ENCODE measurements around the gene LRP5. TPM values are rescaled to one million over a fixed set of nuclear protein-coding genes. Genes with fewer than 3 reads are reported as not detected.

The LRP5 gene
- total RNA-seq, 4 donors from 2014 or later = 27.3 to 60.1 (median 35.0) TPM

DNA sequence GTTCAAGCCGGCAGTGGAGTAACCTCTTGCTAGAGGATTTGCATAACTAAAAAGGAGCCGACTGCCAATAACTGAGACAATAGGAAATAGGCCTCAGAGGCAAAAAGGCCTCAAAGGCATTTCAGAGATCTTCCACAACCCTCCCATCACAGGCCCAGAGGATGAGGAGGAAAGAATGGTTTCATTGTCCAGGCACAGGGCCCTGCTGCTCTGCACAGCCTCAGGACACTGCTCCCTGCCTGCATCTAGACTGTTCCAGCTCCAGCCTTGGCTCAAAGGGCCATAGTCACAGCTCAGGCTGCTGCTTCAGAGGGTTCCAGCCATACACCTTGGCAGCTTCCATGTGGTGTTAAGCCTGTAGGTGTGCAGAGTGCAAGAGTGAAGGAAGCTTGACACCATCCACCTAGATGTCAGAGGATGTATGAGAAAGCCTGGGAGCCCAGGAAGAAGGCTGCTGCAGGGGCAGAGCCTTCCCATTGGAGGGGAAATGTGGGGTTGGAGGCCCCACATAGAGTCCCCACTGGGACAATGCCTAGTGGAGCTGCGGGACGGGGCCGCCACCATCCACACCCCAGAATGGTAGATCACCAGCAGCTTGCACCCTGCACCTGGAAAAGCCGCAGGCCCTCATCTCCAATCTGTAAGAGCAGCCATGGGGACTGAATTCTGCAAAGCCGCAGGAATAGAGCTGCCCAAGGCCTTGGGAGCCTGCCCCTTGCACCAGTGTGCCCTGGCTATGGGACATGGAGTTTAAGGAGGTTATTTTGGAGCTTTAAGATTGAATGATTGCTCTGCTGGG lies 8.2 kb upstream of the LRP5 start:
- no peaks in the 10 kb centered on the region for H3K36me3 ChIP-seq
- TF ChIP-seq, protein P1, sequence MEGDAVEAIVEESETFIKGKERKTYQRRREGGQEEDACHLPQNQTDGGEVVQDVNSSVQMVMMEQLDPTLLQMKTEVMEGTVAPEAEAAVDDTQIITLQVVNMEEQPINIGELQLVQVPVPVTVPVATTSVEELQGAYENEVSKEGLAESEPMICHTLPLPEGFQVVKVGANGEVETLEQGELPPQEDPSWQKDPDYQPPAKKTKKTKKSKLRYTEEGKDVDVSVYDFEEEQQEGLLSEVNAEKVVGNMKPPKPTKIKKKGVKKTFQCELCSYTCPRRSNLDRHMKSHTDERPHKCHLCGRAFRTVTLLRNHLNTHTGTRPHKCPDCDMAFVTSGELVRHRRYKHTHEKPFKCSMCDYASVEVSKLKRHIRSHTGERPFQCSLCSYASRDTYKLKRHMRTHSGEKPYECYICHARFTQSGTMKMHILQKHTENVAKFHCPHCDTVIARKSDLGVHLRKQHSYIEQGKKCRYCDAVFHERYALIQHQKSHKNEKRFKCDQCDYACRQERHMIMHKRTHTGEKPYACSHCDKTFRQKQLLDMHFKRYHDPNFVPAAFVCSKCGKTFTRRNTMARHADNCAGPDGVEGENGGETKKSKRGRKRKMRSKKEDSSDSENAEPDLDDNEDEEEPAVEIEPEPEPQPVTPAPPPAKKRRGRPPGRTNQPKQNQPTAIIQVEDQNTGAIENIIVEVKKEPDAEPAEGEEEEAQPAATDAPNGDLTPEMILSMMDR (IDR thresholded peaks at IDR 0.05) = no peak
- TF ChIP-seq EP300 (IDR thresholded peaks at IDR 0.05) (no peak), POLR2A (IDR thresholded peaks at IDR 0.05) (no peak), POLR2AphosphoS5 (IDR thresholded peaks at IDR 0.05) (no peak)
- H3K27me3 ChIP-seq = no peaks in the 10 kb centered on the region
- H3K4me1 ChIP-seq = peaks cover 4% of the 10 kb centered on the region
- DNase-seq (ENCODE audit: low spot score in 2 of 2) = no peak
- H3K4me3 ChIP-seq = no peak overlapping the region
- WGBS = 87% methylated on average over 3 of the region's 7 CpGs
- H3K27ac ChIP-seq = no peak overlapping the region
- H3K9me3 ChIP-seq = no peaks in the 10 kb centered on the region

DNA sequence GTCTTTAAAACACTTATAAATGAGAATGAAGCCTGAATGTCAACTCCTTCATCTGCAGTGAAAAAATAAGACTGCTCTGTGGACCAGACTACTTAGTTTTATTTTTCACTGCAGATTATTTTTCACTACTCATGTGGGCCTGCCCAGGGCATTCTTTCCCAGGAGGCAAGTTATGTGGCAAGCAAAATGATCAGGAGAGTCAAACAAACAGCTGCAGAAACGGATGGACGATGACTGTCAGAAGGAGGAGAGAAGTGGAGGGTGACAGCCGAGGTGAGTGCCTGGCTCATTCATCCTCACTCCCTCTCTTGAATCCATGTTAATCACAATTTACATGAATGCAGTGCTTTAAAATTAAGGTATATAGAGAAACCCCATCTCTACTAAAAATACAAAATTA lies 5.8 kb upstream of the LRP5 start:
- Histone ChIP-seq H3K27me3 (no peaks in the 10 kb centered on the region), H3K4me3 (no peak overlapping the region), H3K36me3 (no peaks in the 10 kb centered on the region), H3K27ac (no peak overlapping the region), H3K9me3 (no peaks in the 10 kb centered on the region), H3K4me1 (peaks cover 4% of the 10 kb centered on the region)
- WGBS = 88% methylated on average over 3 of the region's 3 CpGs
- no peak for DNase-seq (ENCODE audit: low spot score in 2 of 2)
- TF ChIP-seq POLR2AphosphoS5 (IDR thresholded peaks at IDR 0.05) = no peak
- TF ChIP-seq POLR2A (IDR thresholded peaks at IDR 0.05) = no peak
- TF ChIP-seq, protein P1 (IDR thresholded peaks at IDR 0.05) = no peak
- TF ChIP-seq EP300 (IDR thresholded peaks at IDR 0.05) = no peak

DNA sequence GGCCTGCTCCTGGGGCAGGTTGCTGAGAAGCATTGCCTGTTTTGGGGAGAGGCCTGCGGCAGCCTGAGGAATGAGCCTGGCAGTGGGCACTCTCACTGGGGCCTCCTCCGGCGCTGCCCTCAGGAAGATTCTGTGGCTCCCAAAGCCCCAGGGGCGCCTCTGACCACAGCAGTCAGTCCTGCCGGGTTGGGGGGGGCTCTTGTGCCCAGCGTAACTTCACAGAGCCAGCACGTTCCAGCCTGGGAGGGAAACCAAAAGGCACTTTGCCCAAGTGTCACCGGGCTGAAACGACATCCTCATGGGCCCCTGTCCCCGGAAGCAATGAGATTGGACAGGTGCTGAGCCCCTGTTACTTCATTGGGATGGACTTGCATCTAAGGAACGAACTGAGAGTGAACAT lies 4.3 kb upstream of the LRP5 start:
- H3K36me3 ChIP-seq = no peaks in the 10 kb centered on the region
- no peak overlapping the region for H3K4me3 ChIP-seq
- TF ChIP-seq, protein P1 (IDR thresholded peaks at IDR 0.05) = no peak
- TF ChIP-seq EP300 (IDR thresholded peaks at IDR 0.05) = no peak
- no peak for TF ChIP-seq POLR2AphosphoS5 (IDR thresholded peaks at IDR 0.05)
- no peak for TF ChIP-seq POLR2A (IDR thresholded peaks at IDR 0.05)
- no peak for DNase-seq (ENCODE audit: low spot score in 2 of 2)
- peaks cover 4% of the 10 kb centered on the region for H3K4me1 ChIP-seq
- 78% methylated on average over 9 of the region's 11 CpGs for WGBS
- no peaks in the 10 kb centered on the region for H3K27me3 ChIP-seq
- no peaks in the 10 kb centered on the region for H3K9me3 ChIP-seq
- no peak overlapping the region for H3K27ac ChIP-seq

DNA sequence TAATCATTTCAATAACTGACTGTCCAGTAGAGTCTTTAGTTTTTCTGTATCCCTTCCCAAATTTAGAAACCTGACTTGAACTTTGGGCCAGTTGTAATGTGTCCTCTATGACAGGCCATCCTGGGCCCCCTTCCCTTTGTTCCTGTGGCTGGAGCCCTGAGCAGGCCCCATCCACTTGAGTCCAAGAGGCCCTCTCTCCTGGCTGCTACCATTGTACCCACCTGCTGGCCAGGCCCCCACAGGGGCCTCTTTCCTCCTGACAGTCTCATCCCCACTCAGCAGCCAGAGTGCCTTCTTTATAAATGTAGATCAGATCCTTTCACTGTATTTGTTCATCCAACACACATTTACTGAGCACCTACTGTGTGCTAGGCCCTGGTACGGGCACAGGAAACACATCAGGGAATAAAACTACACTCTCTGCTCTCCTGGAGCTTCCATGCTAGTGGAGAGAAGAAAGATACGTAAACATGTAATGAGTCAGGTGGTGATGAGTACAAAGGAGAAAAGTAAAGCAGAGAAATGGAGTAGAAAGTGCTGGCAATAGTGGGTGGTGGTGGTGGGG lies 2.7 kb upstream of the LRP5 start:
- H3K9me3 ChIP-seq = no peaks in the 10 kb centered on the region
- no peak overlapping the region for H3K27ac ChIP-seq
- 91% methylated on average over 2 of the region's 2 CpGs for WGBS
- no peak overlapping the region for H3K4me3 ChIP-seq
- TF ChIP-seq EP300 (IDR thresholded peaks at IDR 0.05) (no peak), POLR2AphosphoS5 (IDR thresholded peaks at IDR 0.05) (no peak), POLR2A (IDR thresholded peaks at IDR 0.05) (no peak)
- TF ChIP-seq, protein P1 (IDR thresholded peaks at IDR 0.05) = no peak
- DNase-seq (ENCODE audit: low spot score in 2 of 2) = no peak
- no peaks in the 10 kb centered on the region for H3K36me3 ChIP-seq
- no peaks in the 10 kb centered on the region for H3K27me3 ChIP-seq
- H3K4me1 ChIP-seq = peaks cover 20% of the 10 kb centered on the region

Data from suprapubic skin (tissue), 4 donors.